ENCODE measurements around the gene ABCC3. TPM values are rescaled to one million over a fixed set of nuclear protein-coding genes. Genes with fewer than 3 reads are reported as not detected.

ABCC3 gene
- total and polyA plus RNA-seq, 2 donors (not counting 3 experiments of a cell fraction or from before 2014, with no cell fraction given) = 1.1 to 2.6 TPM

DNA sequence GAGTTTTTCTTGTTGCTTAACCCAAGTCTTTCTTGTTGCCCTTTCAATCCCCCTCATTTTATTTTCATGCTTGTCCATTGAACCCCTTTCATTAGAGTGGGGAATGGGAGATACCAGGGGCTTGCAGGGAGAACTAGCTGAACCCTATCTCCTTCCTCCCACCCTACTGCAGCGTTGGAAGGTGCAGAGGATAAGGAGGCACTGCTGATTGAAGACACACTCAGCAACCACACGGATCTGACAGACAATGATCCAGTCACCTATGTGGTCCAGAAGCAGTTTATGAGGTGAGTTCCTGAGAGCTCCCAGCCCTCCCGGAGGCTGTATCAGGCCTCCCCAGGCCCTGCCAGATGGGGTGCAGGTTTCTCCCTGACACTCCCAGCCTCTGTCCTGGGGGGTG lies 40.5 kb downstream of the ABCC3 start:
- ChIA-PET POLR2A (interaction anchor here (0.5 kb wide), 1 partner anchor 52 kb away, joined by 8 read pairs; no protein-coding TSS in a partner anchor), CTCF (interaction anchor here (1.1 kb wide), 1 partner anchor 47 kb away, joined by 4 read pairs; no protein-coding TSS in a partner anchor)
- Histone ChIP-seq H3K9ac (replicated peaks; ENCODE audit: extremely low read depth, insufficient read depth, low read length) (no peak overlapping the region), H3K4me1 (ENCODE audit: control insufficient read depth, extremely low read depth, insufficient read depth, low read length) (no peaks in the 10 kb centered on the region), H3K36me3 (ENCODE audit: control insufficient read depth in 2 of 2, extremely low read depth in 1 of 2, insufficient read depth in 2 of 2, low read length in 2 of 2) (no peaks in the 10 kb centered on the region), H3K4me3 (replicated peaks in 1 of 3; ENCODE audit: insufficient read depth in 1 of 3, low read depth in 1 of 3, low read length in 3 of 3) (no peak overlapping the region), H3K4me2 (ENCODE audit: insufficient read depth, low read length) (no peak overlapping the region), H2AFZ (ENCODE audit: low read depth, low read length) (no peak overlapping the region), H3K27me3 (ENCODE audit: control insufficient read depth in 2 of 2, insufficient read depth in 2 of 2, low read length in 2 of 2) (no peaks in the 10 kb centered on the region), H3K27ac (ENCODE audit: insufficient read depth, low read depth, low read length) (no peak overlapping the region), H3K9me3 (replicated peaks; ENCODE audit: control insufficient read depth, insufficient read depth, low read length) (no peaks in the 10 kb centered on the region), H3K79me2 (ENCODE audit: control insufficient read depth, insufficient read depth, low read length) (no peaks in the 10 kb centered on the region), H3K9me1 (replicated peaks; ENCODE audit: control insufficient read depth, extremely low read depth, insufficient read depth, low read length) (no peaks in the 10 kb centered on the region), H4K20me1 (replicated peaks; ENCODE audit: control insufficient read depth, extremely low read depth, insufficient read depth, low read length) (no peaks in the 10 kb centered on the region)
- FAIRE-seq = no peak
- no TSS peak for BruUV-seq (replicated peaks)
- TF ChIP-seq FOS (IDR thresholded peaks at IDR 0.05; ENCODE audit: borderline replicate concordance, insufficient read depth, low read length) (no peak), EZH2 (IDR thresholded peaks at IDR 0.05; ENCODE audit: borderline replicate concordance, low read depth, low read length, severe bottlenecking) (no peak), JUN (IDR thresholded peaks at IDR 0.05; ENCODE audit: borderline replicate concordance, insufficient read depth, insufficient read length, low read depth) (no peak), MYC (IDR thresholded peaks at IDR 0.05; ENCODE audit: low read depth, low read length) (no peak), POLR2AphosphoS5 (IDR thresholded peaks at IDR 0.05; ENCODE audit: insufficient read depth, low read depth, low read length) (no peak), GATA2 (IDR thresholded peaks at IDR 0.05; ENCODE audit: insufficient read depth, insufficient read length, low read depth, low read length) (no peak), POLR2A (IDR thresholded peaks at IDR 0.05; ENCODE audit: low read depth, low read length) (no peak)
- TF ChIP-seq, protein P1, sequence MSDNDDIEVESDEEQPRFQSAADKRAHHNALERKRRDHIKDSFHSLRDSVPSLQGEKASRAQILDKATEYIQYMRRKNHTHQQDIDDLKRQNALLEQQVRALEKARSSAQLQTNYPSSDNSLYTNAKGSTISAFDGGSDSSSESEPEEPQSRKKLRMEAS (IDR thresholded peaks at IDR 0.05; ENCODE audit: insufficient read depth, insufficient read length) = no peak
- TF ChIP-seq, protein P2, sequence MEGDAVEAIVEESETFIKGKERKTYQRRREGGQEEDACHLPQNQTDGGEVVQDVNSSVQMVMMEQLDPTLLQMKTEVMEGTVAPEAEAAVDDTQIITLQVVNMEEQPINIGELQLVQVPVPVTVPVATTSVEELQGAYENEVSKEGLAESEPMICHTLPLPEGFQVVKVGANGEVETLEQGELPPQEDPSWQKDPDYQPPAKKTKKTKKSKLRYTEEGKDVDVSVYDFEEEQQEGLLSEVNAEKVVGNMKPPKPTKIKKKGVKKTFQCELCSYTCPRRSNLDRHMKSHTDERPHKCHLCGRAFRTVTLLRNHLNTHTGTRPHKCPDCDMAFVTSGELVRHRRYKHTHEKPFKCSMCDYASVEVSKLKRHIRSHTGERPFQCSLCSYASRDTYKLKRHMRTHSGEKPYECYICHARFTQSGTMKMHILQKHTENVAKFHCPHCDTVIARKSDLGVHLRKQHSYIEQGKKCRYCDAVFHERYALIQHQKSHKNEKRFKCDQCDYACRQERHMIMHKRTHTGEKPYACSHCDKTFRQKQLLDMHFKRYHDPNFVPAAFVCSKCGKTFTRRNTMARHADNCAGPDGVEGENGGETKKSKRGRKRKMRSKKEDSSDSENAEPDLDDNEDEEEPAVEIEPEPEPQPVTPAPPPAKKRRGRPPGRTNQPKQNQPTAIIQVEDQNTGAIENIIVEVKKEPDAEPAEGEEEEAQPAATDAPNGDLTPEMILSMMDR (IDR thresholded peaks at IDR 0.05; ENCODE audit: extremely low read depth in 1 of 2, insufficient read depth in 1 of 2, low read depth in 1 of 2, low read length in 2 of 2) = no peak
- intact Hi-C loops (cut with micrococcal nuclease) = no loop called here
- dilution Hi-C loops (cut with MboI; ENCODE audit: extremely low pct_ligation_motif_present, low sequenced_read_pairs) = no loop called here
- DNase-seq (ENCODE audit: low read depth, low spot score) = no peak

Data from endothelial cell of umbilical vein (primary cell).